ENCODE measurements around the gene CERS6. TPM values are rescaled to one million over a fixed set of nuclear protein-coding genes. Genes with fewer than 3 reads are reported as not detected.

CERS6 gene
- total and polyA plus RNA-seq, 2 experiments from 2014 or later, result 7.4 to 35.0 TPM

DNA sequence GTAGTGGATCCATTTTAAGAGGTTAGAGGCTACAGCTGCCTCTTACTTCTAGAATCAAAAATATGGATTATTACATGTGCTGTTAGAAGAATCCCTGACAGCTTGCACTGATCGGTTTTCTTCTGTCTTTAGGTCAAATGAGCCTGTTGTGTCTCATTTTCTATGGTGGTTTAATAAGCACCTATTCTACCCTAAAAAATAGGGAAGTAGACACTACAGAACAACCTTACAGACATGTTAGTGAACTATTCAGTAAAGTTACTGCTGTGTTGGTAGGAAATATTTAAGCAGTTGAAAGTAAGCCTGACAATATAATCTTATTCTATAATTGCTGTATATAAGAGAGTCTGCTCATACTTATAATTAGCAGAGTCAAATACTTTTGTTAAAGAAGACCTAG lies 177.8 kb downstream of the CERS6 start:
- Histone ChIP-seq H3K79me2 (replicated peaks; ENCODE audit: insufficient read depth) (peaks cover 6% of the 10 kb centered on the region; the same call in 1 of the 2 replicates), H4K20me1 (replicated peaks; ENCODE audit: insufficient read depth) (no peaks in the 10 kb centered on the region; the same call in 1 of the 2 replicates), H3K4me1 (ENCODE audit: insufficient read depth) (peaks cover 30% of the 10 kb centered on the region), H3K27me3 (ENCODE audit: insufficient read depth) (no peaks in the 10 kb centered on the region), H3F3A (replicated peaks; ENCODE audit: low read depth) (no peaks in the 10 kb centered on the region), H3K9me2 (ENCODE audit: insufficient read depth) (no peaks in the 10 kb centered on the region), H3K36me3 (ENCODE audit: insufficient read depth) (no peaks in the 10 kb centered on the region), H3K4me3 (no peak overlapping the region), H3K27ac (ENCODE audit: low read depth) (no peak overlapping the region), H2AFZ (no peak overlapping the region), H3K4me2 (no peak overlapping the region)
- TF ChIP-seq ZNF331 (CRISPR knock-in tag; IDR thresholded peaks at IDR 0.05; ENCODE audit: low read depth), result no peak
- no peak for TF ChIP-seq STAT1 (IDR thresholded peaks at IDR 0.05; ENCODE audit: unreplicated experiment)
- no peak for TF ChIP-seq JUNB (IDR thresholded peaks at IDR 0.05; ENCODE audit: unreplicated experiment)
- no peak for TF ChIP-seq NANOG (IDR thresholded peaks at IDR 0.05; ENCODE audit: borderline replicate concordance)
- TF ChIP-seq POLR2AphosphoS5 (IDR thresholded peaks at IDR 0.05; ENCODE audit: low read depth), result no peak
- no peak for TF ChIP-seq CREB1 (CRISPR knock-in tag; IDR thresholded peaks at IDR 0.05; ENCODE audit: low read depth)
- no peak for TF ChIP-seq EZH2phosphoT487 (IDR thresholded peaks at IDR 0.05; ENCODE audit: unreplicated experiment)
- TF ChIP-seq, protein P1, sequence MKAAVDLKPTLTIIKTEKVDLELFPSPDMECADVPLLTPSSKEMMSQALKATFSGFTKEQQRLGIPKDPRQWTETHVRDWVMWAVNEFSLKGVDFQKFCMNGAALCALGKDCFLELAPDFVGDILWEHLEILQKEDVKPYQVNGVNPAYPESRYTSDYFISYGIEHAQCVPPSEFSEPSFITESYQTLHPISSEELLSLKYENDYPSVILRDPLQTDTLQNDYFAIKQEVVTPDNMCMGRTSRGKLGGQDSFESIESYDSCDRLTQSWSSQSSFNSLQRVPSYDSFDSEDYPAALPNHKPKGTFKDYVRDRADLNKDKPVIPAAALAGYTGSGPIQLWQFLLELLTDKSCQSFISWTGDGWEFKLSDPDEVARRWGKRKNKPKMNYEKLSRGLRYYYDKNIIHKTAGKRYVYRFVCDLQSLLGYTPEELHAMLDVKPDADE (IDR thresholded peaks at IDR 0.05), result no peak
- TF ChIP-seq, protein P2, sequence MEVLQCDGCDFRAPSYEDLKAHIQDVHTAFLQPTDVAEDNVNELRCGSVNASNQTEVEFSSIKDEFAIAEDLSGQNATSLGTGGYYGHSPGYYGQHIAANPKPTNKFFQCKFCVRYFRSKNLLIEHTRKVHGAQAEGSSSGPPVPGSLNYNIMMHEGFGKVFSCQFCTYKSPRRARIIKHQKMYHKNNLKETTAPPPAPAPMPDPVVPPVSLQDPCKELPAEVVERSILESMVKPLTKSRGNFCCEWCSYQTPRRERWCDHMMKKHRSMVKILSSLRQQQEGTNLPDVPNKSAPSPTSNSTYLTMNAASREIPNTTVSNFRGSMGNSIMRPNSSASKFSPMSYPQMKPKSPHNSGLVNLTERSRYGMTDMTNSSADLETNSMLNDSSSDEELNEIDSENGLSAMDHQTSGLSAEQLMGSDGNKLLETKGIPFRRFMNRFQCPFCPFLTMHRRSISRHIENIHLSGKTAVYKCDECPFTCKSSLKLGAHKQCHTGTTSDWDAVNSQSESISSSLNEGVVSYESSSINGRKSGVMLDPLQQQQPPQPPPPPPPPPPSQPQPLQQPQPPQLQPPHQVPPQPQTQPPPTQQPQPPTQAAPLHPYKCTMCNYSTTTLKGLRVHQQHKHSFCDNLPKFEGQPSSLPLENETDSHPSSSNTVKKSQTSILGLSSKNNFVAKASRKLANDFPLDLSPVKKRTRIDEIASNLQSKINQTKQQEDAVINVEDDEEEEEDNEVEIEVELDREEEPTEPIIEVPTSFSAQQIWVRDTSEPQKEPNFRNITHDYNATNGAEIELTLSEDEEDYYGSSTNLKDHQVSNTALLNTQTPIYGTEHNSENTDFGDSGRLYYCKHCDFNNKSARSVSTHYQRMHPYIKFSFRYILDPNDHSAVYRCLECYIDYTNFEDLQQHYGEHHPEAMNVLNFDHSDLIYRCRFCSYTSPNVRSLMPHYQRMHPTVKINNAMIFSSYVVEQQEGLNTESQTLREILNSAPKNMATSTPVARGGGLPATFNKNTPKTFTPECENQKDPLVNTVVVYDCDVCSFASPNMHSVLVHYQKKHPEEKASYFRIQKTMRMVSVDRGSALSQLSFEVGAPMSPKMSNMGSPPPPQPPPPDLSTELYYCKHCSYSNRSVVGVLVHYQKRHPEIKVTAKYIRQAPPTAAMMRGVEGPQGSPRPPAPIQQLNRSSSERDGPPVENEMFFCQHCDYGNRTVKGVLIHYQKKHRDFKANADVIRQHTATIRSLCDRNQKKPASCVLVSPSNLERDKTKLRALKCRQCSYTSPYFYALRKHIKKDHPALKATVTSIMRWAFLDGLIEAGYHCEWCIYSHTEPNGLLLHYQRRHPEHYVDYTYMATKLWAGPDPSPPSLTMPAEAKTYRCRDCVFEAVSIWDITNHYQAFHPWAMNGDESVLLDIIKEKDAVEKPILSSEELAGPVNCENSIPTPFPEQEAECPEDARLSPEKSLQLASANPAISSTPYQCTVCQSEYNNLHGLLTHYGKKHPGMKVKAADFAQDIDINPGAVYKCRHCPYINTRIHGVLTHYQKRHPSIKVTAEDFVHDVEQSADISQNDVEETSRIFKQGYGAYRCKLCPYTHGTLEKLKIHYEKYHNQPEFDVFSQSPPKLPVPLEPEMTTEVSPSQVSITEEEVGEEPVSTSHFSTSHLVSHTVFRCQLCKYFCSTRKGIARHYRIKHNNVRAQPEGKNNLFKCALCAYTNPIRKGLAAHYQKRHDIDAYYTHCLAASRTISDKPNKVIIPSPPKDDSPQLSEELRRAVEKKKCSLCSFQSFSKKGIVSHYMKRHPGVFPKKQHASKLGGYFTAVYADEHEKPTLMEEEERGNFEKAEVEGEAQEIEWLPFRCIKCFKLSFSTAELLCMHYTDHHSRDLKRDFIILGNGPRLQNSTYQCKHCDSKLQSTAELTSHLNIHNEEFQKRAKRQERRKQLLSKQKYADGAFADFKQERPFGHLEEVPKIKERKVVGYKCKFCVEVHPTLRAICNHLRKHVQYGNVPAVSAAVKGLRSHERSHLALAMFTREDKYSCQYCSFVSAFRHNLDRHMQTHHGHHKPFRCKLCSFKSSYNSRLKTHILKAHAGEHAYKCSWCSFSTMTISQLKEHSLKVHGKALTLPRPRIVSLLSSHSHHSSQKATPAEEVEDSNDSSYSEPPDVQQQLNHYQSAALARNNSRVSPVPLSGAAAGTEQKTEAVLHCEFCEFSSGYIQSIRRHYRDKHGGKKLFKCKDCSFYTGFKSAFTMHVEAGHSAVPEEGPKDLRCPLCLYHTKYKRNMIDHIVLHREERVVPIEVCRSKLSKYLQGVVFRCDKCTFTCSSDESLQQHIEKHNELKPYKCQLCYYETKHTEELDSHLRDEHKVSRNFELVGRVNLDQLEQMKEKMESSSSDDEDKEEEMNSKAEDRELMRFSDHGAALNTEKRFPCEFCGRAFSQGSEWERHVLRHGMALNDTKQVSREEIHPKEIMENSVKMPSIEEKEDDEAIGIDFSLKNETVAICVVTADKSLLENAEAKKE (CRISPR knock-in tag; IDR thresholded peaks at IDR 0.05), result no peak
- TF ChIP-seq, protein P3, sequence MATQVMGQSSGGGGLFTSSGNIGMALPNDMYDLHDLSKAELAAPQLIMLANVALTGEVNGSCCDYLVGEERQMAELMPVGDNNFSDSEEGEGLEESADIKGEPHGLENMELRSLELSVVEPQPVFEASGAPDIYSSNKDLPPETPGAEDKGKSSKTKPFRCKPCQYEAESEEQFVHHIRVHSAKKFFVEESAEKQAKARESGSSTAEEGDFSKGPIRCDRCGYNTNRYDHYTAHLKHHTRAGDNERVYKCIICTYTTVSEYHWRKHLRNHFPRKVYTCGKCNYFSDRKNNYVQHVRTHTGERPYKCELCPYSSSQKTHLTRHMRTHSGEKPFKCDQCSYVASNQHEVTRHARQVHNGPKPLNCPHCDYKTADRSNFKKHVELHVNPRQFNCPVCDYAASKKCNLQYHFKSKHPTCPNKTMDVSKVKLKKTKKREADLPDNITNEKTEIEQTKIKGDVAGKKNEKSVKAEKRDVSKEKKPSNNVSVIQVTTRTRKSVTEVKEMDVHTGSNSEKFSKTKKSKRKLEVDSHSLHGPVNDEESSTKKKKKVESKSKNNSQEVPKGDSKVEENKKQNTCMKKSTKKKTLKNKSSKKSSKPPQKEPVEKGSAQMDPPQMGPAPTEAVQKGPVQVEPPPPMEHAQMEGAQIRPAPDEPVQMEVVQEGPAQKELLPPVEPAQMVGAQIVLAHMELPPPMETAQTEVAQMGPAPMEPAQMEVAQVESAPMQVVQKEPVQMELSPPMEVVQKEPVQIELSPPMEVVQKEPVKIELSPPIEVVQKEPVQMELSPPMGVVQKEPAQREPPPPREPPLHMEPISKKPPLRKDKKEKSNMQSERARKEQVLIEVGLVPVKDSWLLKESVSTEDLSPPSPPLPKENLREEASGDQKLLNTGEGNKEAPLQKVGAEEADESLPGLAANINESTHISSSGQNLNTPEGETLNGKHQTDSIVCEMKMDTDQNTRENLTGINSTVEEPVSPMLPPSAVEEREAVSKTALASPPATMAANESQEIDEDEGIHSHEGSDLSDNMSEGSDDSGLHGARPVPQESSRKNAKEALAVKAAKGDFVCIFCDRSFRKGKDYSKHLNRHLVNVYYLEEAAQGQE (IDR thresholded peaks at IDR 0.05; ENCODE audit: unreplicated experiment), result no peak
- TF ChIP-seq, protein P4, sequence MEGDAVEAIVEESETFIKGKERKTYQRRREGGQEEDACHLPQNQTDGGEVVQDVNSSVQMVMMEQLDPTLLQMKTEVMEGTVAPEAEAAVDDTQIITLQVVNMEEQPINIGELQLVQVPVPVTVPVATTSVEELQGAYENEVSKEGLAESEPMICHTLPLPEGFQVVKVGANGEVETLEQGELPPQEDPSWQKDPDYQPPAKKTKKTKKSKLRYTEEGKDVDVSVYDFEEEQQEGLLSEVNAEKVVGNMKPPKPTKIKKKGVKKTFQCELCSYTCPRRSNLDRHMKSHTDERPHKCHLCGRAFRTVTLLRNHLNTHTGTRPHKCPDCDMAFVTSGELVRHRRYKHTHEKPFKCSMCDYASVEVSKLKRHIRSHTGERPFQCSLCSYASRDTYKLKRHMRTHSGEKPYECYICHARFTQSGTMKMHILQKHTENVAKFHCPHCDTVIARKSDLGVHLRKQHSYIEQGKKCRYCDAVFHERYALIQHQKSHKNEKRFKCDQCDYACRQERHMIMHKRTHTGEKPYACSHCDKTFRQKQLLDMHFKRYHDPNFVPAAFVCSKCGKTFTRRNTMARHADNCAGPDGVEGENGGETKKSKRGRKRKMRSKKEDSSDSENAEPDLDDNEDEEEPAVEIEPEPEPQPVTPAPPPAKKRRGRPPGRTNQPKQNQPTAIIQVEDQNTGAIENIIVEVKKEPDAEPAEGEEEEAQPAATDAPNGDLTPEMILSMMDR (conservative IDR thresholded peaks at IDR 0.05; ENCODE audit: low read depth in 2 of 2), result no peak
- no peak for TF ChIP-seq EZH2 (IDR thresholded peaks at IDR 0.05; ENCODE audit: low read depth, unreplicated experiment)
- no peak for TF ChIP-seq ZNF114 (CRISPR knock-in tag; IDR thresholded peaks at IDR 0.05)
- H3K9me3 Mint-ChIP-seq, result no peaks in the 10 kb centered on the region
- no peaks in the 10 kb centered on the region for H3K27me3 Mint-ChIP-seq (ENCODE audit: insufficient read depth, low read depth, poor library complexity)
- no peak overlapping the region for H3K27ac Mint-ChIP-seq
- ATAC-seq (no peak), DNase-seq (ENCODE audit: low spot score) (no peak)
- H3K4me1 Mint-ChIP-seq, result peaks cover 33% of the 10 kb centered on the region
- no peaks in the 10 kb centered on the region for H3K36me3 Mint-ChIP-seq (ENCODE audit: low read depth)
- H3K4me3 Mint-ChIP-seq, result no peak overlapping the region
